Suprapubic skin (tissue), 3 donors: ENCODE measurements around the gene FAM229A.

Experiments
- POLR2A ChIP-seq, 2 donors: fragments of 450-650 bp; IDR thresholded peaks; one replicate each; pipeline ENCODE4 v1.6.1; 2017; ENCODE audit warnings: antibody characterized with exemption in 2 of 2, mild to moderate bottlenecking in 2 of 2, moderate library complexity in 2 of 2
- TF ChIP-seq, protein P1 (sequence below), 2 donors: fragments of 200-600 bp in 1 of 2; fragments of 450-650 bp in 1 of 2; sonication (generic) in 1 of 2; IDR thresholded peaks; one replicate each; pipeline ENCODE4 v1.5.1; 2016 to 2019; ENCODE audit warnings: antibody characterized with exemption in 2 of 2, mild to moderate bottlenecking in 1 of 2, moderate library complexity in 1 of 2

DNA sequence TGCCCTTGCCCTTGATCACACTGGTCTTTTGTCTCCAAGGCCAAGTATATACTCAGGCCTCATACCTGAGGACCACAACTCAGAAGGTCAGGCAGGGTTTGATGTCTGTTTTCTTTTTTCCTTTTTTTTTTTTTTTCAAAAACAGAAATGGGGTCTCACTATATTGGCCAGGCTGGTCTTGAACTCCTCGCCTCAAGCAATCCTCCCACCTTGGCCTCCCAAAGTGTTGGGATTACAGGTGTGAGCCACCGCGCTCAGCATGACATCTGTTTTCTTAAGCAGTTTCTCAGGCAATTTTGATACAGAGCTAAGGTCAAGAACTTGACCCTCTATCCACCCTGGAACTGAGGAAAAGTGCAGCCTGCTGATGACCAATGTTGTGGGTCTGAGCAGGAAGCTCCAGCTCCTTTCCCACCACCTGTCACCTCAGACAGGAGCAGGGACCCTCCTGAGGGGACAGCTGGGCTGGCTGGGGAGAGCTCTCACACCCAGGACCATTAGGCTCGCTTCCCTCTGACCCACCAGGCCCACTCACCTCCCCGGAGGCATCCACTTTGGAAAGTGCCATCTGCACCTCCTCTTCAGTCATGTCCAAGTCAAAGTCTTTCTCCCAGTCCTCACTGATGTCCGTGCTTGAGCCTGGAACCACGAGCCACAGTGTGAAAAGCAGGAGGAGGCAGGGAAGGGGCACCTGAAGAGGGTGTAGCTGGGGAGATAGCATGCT is 5.8 kb upstream of the FAM229A start:
- TF ChIP-seq, protein P1, sequence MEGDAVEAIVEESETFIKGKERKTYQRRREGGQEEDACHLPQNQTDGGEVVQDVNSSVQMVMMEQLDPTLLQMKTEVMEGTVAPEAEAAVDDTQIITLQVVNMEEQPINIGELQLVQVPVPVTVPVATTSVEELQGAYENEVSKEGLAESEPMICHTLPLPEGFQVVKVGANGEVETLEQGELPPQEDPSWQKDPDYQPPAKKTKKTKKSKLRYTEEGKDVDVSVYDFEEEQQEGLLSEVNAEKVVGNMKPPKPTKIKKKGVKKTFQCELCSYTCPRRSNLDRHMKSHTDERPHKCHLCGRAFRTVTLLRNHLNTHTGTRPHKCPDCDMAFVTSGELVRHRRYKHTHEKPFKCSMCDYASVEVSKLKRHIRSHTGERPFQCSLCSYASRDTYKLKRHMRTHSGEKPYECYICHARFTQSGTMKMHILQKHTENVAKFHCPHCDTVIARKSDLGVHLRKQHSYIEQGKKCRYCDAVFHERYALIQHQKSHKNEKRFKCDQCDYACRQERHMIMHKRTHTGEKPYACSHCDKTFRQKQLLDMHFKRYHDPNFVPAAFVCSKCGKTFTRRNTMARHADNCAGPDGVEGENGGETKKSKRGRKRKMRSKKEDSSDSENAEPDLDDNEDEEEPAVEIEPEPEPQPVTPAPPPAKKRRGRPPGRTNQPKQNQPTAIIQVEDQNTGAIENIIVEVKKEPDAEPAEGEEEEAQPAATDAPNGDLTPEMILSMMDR (IDR thresholded peaks at IDR 0.05): no peak
- no peak for TF ChIP-seq POLR2A (IDR thresholded peaks at IDR 0.05)
